Measurements from ENCODE around the gene LPXN.

Gene LPXN

DNA sequence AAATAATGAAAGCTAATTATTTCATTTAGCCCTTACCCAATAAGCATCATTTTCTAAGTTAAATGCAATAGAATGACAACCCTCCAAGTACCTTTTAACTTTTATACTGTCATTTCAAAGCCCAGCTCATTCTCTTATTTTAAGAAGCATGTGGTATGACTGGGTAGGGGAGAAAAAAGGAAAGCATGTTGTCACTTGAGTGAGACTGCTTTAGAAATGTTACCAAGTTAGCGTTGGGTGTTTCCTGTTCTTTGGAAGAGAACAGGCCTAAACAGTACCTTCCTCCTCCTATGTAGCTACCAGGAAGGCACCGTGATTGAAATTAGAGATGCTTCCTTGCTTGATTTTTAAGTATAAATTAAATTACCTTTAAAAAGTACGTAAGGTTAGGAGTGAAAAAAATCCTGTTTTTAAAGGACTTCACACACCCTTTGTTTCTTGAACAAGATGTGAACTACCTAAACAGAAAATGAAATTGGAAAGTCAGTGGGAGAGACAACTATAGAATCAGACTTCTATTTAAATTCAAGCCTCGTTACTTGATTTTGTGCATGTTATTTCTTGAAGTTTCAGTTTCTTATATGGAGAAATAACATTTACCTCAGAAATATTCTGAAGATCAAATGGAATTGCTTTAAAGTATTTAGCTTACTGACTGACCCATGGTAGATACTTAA is 46.1 kb upstream of the LPXN start:
- no peaks in the 10 kb centered on the region for H3K79me2 ChIP-seq (ENCODE audit: insufficient read depth, low read length)
- TF ChIP-seq, protein P1, sequence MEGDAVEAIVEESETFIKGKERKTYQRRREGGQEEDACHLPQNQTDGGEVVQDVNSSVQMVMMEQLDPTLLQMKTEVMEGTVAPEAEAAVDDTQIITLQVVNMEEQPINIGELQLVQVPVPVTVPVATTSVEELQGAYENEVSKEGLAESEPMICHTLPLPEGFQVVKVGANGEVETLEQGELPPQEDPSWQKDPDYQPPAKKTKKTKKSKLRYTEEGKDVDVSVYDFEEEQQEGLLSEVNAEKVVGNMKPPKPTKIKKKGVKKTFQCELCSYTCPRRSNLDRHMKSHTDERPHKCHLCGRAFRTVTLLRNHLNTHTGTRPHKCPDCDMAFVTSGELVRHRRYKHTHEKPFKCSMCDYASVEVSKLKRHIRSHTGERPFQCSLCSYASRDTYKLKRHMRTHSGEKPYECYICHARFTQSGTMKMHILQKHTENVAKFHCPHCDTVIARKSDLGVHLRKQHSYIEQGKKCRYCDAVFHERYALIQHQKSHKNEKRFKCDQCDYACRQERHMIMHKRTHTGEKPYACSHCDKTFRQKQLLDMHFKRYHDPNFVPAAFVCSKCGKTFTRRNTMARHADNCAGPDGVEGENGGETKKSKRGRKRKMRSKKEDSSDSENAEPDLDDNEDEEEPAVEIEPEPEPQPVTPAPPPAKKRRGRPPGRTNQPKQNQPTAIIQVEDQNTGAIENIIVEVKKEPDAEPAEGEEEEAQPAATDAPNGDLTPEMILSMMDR (IDR thresholded peaks at IDR 0.05; ENCODE audit: low read length): no peak
- no peak for TF ChIP-seq EZH2 (IDR thresholded peaks at IDR 0.05; ENCODE audit: borderline replicate concordance, low read length)
- H3F3A ChIP-seq (ENCODE audit: insufficient read depth, low read length): no peaks in the 10 kb centered on the region
- no peaks in the 10 kb centered on the region for H3K27me3 ChIP-seq (ENCODE audit: insufficient read depth, low read length)
- no peak overlapping the region for H2AFZ ChIP-seq (ENCODE audit: low read length)
- peaks cover 95% of the 10 kb centered on the region for H3K36me3 ChIP-seq (ENCODE audit: insufficient read depth, low read length)
- H4K20me1 ChIP-seq (ENCODE audit: insufficient read depth, low read length): no peaks in the 10 kb centered on the region
- no peak overlapping the region for H3K9ac ChIP-seq (ENCODE audit: low read length)
- no peak overlapping the region for H3K4me3 ChIP-seq (ENCODE audit: low read depth, low read length, poor library complexity, severe bottlenecking)
- no peaks in the 10 kb centered on the region for H3K4me1 ChIP-seq (ENCODE audit: insufficient read depth, low read length, severe bottlenecking)
- no peaks in the 10 kb centered on the region for H3K9me2 ChIP-seq (ENCODE audit: low read depth, low read length)
- no peak overlapping the region for H3K27ac ChIP-seq (ENCODE audit: low read depth, low read length, poor library complexity, severe bottlenecking)
- no peaks in the 10 kb centered on the region for H3K9me3 ChIP-seq (ENCODE audit: low read length)
- no peak overlapping the region for H3K4me2 ChIP-seq (ENCODE audit: low read length)

DNA sequence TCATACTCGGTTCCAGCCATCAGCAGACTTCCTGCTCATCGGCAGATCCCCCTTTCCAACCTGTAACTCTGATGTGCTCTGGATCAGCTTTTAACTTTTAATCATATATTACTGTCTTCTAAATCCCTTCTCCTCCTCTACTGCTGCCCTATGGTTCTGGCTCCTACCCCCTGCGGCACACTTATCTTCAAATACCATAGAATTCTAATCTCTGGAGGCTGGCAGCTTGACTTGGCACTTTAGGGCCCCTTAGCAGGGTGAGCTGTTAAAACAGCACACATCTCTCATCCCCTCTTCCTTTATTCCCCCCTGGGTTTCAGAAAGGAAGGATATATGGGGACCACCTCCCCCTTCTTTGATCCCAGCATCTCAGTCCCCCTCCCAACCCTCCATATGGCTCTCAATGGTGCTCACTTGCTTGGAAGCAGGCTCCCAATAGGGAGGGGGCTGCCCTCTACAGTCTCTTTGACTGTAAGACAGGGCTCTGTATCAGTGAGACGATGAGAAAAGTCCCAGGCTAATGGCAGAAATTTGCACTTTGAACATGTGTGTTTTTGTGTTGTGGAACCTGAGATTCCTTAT is 42.4 kb upstream of the LPXN start:
- H3K4me1 ChIP-seq (ENCODE audit: insufficient read depth, low read length, severe bottlenecking): no peaks in the 10 kb centered on the region
- H3K27ac ChIP-seq (ENCODE audit: low read depth, low read length, poor library complexity, severe bottlenecking): no peak overlapping the region
- H4K20me1 ChIP-seq (ENCODE audit: insufficient read depth, low read length): no peaks in the 10 kb centered on the region
- no peaks in the 10 kb centered on the region for H3K79me2 ChIP-seq (ENCODE audit: insufficient read depth, low read length)
- no peaks in the 10 kb centered on the region for H3K27me3 ChIP-seq (ENCODE audit: insufficient read depth, low read length)
- H3K9me3 ChIP-seq (ENCODE audit: low read length): no peaks in the 10 kb centered on the region
- no peak overlapping the region for H3K9ac ChIP-seq (ENCODE audit: low read length)
- peaks cover 100% of the 10 kb centered on the region for H3K36me3 ChIP-seq (ENCODE audit: insufficient read depth, low read length)
- H3K4me2 ChIP-seq (ENCODE audit: low read length): no peak overlapping the region
- H3F3A ChIP-seq (ENCODE audit: insufficient read depth, low read length): no peaks in the 10 kb centered on the region
- H3K9me2 ChIP-seq (ENCODE audit: low read depth, low read length): no peaks in the 10 kb centered on the region
- TF ChIP-seq, protein P1 (IDR thresholded peaks at IDR 0.05; ENCODE audit: low read length): peak; percentile 45
- TF ChIP-seq EZH2 (IDR thresholded peaks at IDR 0.05; ENCODE audit: borderline replicate concordance, low read length): no peak
- H3K4me3 ChIP-seq (ENCODE audit: low read depth, low read length, poor library complexity, severe bottlenecking): no peak overlapping the region
- no peak overlapping the region for H2AFZ ChIP-seq (ENCODE audit: low read length)

DNA sequence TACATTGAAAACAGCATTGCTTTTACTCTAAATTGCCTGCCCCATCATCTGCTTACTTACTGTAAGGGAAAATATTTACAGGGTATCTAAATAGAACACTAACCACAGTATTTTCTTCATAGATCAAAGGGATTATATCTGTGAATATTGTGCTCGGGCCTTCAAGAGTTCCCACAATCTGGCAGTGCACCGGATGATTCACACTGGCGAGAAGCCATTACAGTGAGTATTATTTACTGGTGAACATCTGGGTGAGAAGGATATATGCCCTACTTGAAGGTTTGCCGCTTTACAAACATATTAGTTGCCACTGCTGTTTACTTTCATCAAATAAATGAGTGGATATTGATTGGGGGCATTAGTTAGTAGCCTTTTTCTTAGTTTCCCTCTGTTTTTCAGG is 40.9 kb upstream of the LPXN start:
- no peaks in the 10 kb centered on the region for H3F3A ChIP-seq (ENCODE audit: insufficient read depth, low read length)
- H4K20me1 ChIP-seq (ENCODE audit: insufficient read depth, low read length): no peaks in the 10 kb centered on the region
- H3K79me2 ChIP-seq (ENCODE audit: insufficient read depth, low read length): no peaks in the 10 kb centered on the region
- no peaks in the 10 kb centered on the region for H3K27me3 ChIP-seq (ENCODE audit: insufficient read depth, low read length)
- H3K4me3 ChIP-seq (ENCODE audit: low read depth, low read length, poor library complexity, severe bottlenecking): no peak overlapping the region
- H3K4me2 ChIP-seq (ENCODE audit: low read length): no peak overlapping the region
- peaks cover 100% of the 10 kb centered on the region for H3K36me3 ChIP-seq (ENCODE audit: insufficient read depth, low read length)
- no peak overlapping the region for H3K27ac ChIP-seq (ENCODE audit: low read depth, low read length, poor library complexity, severe bottlenecking)
- H3K9ac ChIP-seq (ENCODE audit: low read length): no peak overlapping the region
- no peaks in the 10 kb centered on the region for H3K9me3 ChIP-seq (ENCODE audit: low read length)
- H3K9me2 ChIP-seq (ENCODE audit: low read depth, low read length): no peaks in the 10 kb centered on the region
- TF ChIP-seq, protein P1 (IDR thresholded peaks at IDR 0.05; ENCODE audit: low read length): no peak
- no peaks in the 10 kb centered on the region for H3K4me1 ChIP-seq (ENCODE audit: insufficient read depth, low read length, severe bottlenecking)
- H2AFZ ChIP-seq (ENCODE audit: low read length): no peak overlapping the region

All from OCI-LY1 (cell line).